ENCODE data around the gene THAP3. TPM values are rescaled to one million over a fixed set of nuclear protein-coding genes. Genes with fewer than 3 reads are reported as not detected.

The THAP3 gene
- total RNA-seq, 1 experiment from 2014 or later: 14.6 TPM

- no peaks in the 10 kb centered on the region for H3K4me1 ChIP-seq (replicated peaks; ENCODE audit: insufficient read depth)
- no peaks in the 10 kb centered on the region for H3K27me3 ChIP-seq (ENCODE audit: insufficient read depth, low read depth)
- no peaks in the 10 kb centered on the region for H3F3A ChIP-seq (ENCODE audit: insufficient read depth, low read depth)
- H2AFZ ChIP-seq: no peak overlapping the region
- ChIA-PET CTCF (no interaction called here), POLR2A (ENCODE audit: unreplicated experiment) (no interaction called here)
- H3K9me3 ChIP-seq (ENCODE audit: insufficient read depth, low read depth): no peaks in the 10 kb centered on the region
- no peaks in the 10 kb centered on the region for H3K36me3 ChIP-seq (ENCODE audit: low read depth)
- H3K79me2 ChIP-seq (ENCODE audit: low read depth): no peaks in the 10 kb centered on the region
- no peak overlapping the region for H3K4me3 ChIP-seq
- DNase-seq: no peak
- TF ChIP-seq CTCF (conservative IDR thresholded peaks at IDR 0.05) (no peak), EZH2 (IDR thresholded peaks at IDR 0.05; ENCODE audit: low read depth) (no peak)
- BruUV-seq (replicated peaks): no TSS peak
- no peak overlapping the region for H3K4me2 ChIP-seq
- H3K9me2 ChIP-seq (ENCODE audit: insufficient read depth): no peaks in the 10 kb centered on the region
- intact Hi-C loops (cut with micrococcal nuclease; ENCODE audit: unreplicated experiment): loop anchor here (5.0 kb wide), 2 partner anchors 301 to 401 kb away; no protein-coding TSS in a partner anchor
- no peak overlapping the region for H3K27ac ChIP-seq
- H4K20me1 ChIP-seq (ENCODE audit: insufficient read depth): no peaks in the 10 kb centered on the region
Measured at GRCh38 chr1:6648556-6648955, 23.9 kb downstream of the THAP3 start.

GRCh38 chr1:6651909-6652308, 27.2 kb downstream of the THAP3 start:
- Histone ChIP-seq H3K79me2 (ENCODE audit: low read depth) (no peaks in the 10 kb centered on the region), H3F3A (ENCODE audit: insufficient read depth, low read depth) (no peaks in the 10 kb centered on the region), H3K27ac (no peak overlapping the region), H3K4me1 (replicated peaks; ENCODE audit: insufficient read depth) (no peaks in the 10 kb centered on the region), H3K9me2 (ENCODE audit: insufficient read depth) (no peaks in the 10 kb centered on the region), H3K4me2 (no peak overlapping the region), H3K4me3 (no peak overlapping the region), H3K36me3 (ENCODE audit: low read depth) (no peaks in the 10 kb centered on the region), H4K20me1 (ENCODE audit: insufficient read depth) (no peaks in the 10 kb centered on the region), H2AFZ (no peak overlapping the region), H3K27me3 (ENCODE audit: insufficient read depth, low read depth) (no peaks in the 10 kb centered on the region), H3K9me3 (ENCODE audit: insufficient read depth, low read depth) (no peaks in the 10 kb centered on the region)
- BruUV-seq (replicated peaks): no TSS peak
- DNase-seq: no peak
- TF ChIP-seq EZH2 (IDR thresholded peaks at IDR 0.05; ENCODE audit: low read depth) (no peak), CTCF (conservative IDR thresholded peaks at IDR 0.05) (no peak)
- intact Hi-C loops (cut with micrococcal nuclease; ENCODE audit: unreplicated experiment): no loop called here
- CTCF ChIA-PET: no interaction called here
- POLR2A ChIA-PET (ENCODE audit: unreplicated experiment): no interaction called here

GRCh38 chr1:6652986-6653385, 28.3 kb downstream of the THAP3 start:
- TF ChIP-seq CTCF (conservative IDR thresholded peaks at IDR 0.05): no peak
- TF ChIP-seq EZH2 (IDR thresholded peaks at IDR 0.05; ENCODE audit: low read depth): no peak
- no peaks in the 10 kb centered on the region for H3K9me3 ChIP-seq (ENCODE audit: insufficient read depth, low read depth)
- no peaks in the 10 kb centered on the region for H3F3A ChIP-seq (ENCODE audit: insufficient read depth, low read depth)
- no peaks in the 10 kb centered on the region for H3K27me3 ChIP-seq (ENCODE audit: insufficient read depth, low read depth)
- no TSS peak for BruUV-seq (replicated peaks)
- ChIA-PET CTCF (no interaction called here), POLR2A (ENCODE audit: unreplicated experiment) (no interaction called here)
- no peaks in the 10 kb centered on the region for H3K36me3 ChIP-seq (ENCODE audit: low read depth)
- DNase-seq: no peak
- no peaks in the 10 kb centered on the region for H3K4me1 ChIP-seq (replicated peaks; ENCODE audit: insufficient read depth)
- H3K4me3 ChIP-seq: no peak overlapping the region
- intact Hi-C loops (cut with micrococcal nuclease; ENCODE audit: unreplicated experiment): no loop called here
- H3K79me2 ChIP-seq (ENCODE audit: low read depth): no peaks in the 10 kb centered on the region
- H4K20me1 ChIP-seq (ENCODE audit: insufficient read depth): no peaks in the 10 kb centered on the region
- no peaks in the 10 kb centered on the region for H3K9me2 ChIP-seq (ENCODE audit: insufficient read depth)
- no peak overlapping the region for H3K27ac ChIP-seq
- H2AFZ ChIP-seq: no peak overlapping the region
- no peak overlapping the region for H3K4me2 ChIP-seq

Measured in PC-9 (cell line).